Liver (tissue), 9 donors: ENCODE results near the gene CASD1. TPM values are rescaled to one million over a fixed set of nuclear protein-coding genes. Genes with fewer than 3 reads are reported as not detected.

Experiments used
- DNase-seq: peaks from one replicate; pipeline ENCODE4 v3.0.0-alpha.2; 2017; ENCODE audit warnings: low spot score
- H3K27ac ChIP-seq, 2 donors: one replicate each; pipeline ENCODE4 v1.7.0; 2013; ENCODE audit warnings: inconsistent platforms in 2 of 2, low read length in 2 of 2, control low read depth in 1 of 2, low read depth in 1 of 2, mild to moderate bottlenecking in 1 of 2
- H3K27me3 ChIP-seq, 4 donors: one replicate each; pipeline versions ENCODE4 v1.6.1 to v1.7.0; 2013; ENCODE audit warnings: low read length in 3 of 4, inconsistent platforms in 1 of 4, mild to moderate bottlenecking in 1 of 4, moderate library complexity in 1 of 4; ENCODE audit not compliant: control insufficient read depth in 4 of 4, insufficient read depth in 4 of 4
- H3K36me3 ChIP-seq, 4 donors: one replicate each; pipeline versions ENCODE4 v1.6.1 to v1.7.0; 2013; ENCODE audit warnings: low read length in 3 of 4, mild to moderate bottlenecking in 3 of 4, low read depth in 1 of 4, moderate library complexity in 1 of 4; ENCODE audit not compliant: control insufficient read depth in 4 of 4, insufficient read depth in 3 of 4
- H3K4me1 ChIP-seq, 4 donors: one replicate each; pipeline versions ENCODE4 v1.6.1 to v1.7.0; 2013; ENCODE audit warnings: low read length in 3 of 4, mild to moderate bottlenecking in 3 of 4, moderate library complexity in 1 of 4; ENCODE audit not compliant: control insufficient read depth in 4 of 4, insufficient read depth in 4 of 4
- H3K4me3 ChIP-seq, 3 donors: one replicate each; pipeline versions ENCODE4 v1.6.1 to v1.7.0; 2013; ENCODE audit warnings: low read length in 3 of 3, control low read depth in 1 of 3, low read depth in 1 of 3, mild to moderate bottlenecking in 1 of 3
- H3K9ac ChIP-seq, 2 donors: one replicate each; pipeline ENCODE4 v1.7.0; 2013; ENCODE audit warnings: low read length in 2 of 2, mild to moderate bottlenecking in 2 of 2, moderate library complexity in 2 of 2, control low read depth in 1 of 2, low read depth in 1 of 2
- H3K9me3 ChIP-seq, 4 donors: one replicate each; pipeline versions ENCODE4 v1.6.1 to v1.7.0; 2013; ENCODE audit warnings: low read length in 3 of 4; ENCODE audit not compliant: control insufficient read depth in 4 of 4
- EGR1 ChIP-seq, 2 donors: IDR thresholded peaks; 2 replicates each; pipeline ENCODE4 v1.6.1; 2016 to 2018; ENCODE audit warnings: antibody characterized with exemption in 2 of 2, low read depth in 2 of 2
- FOXA1 ChIP-seq: IDR thresholded peaks from 2 replicates; pipeline ENCODE4 v1.6.1; 2016; ENCODE audit warnings: antibody characterized with exemption
- FOXA2 ChIP-seq: IDR thresholded peaks from 2 replicates; pipeline ENCODE4 v1.6.1; 2016; ENCODE audit warnings: antibody characterized with exemption
- GABPA ChIP-seq, 2 donors: IDR thresholded peaks in 1 of 2; conservative IDR thresholded peaks in 1 of 2; 2 replicates each; pipeline ENCODE4 v1.6.1; 2016; ENCODE audit warnings: antibody characterized with exemption in 2 of 2, mild to moderate bottlenecking in 1 of 2, moderate library complexity in 1 of 2
- HNF4A ChIP-seq, 2 donors: conservative IDR thresholded peaks; 2 replicates each; pipeline ENCODE4 v1.6.1; 2016; ENCODE audit warnings: antibody characterized with exemption in 2 of 2, mild to moderate bottlenecking in 2 of 2
- HNF4G ChIP-seq: IDR thresholded peaks from 2 replicates; pipeline ENCODE4 v1.6.1; 2016; ENCODE audit warnings: antibody characterized with exemption
- JUND ChIP-seq, 2 donors: IDR thresholded peaks; 2 replicates each; pipeline ENCODE4 v1.6.1; 2016; ENCODE audit warnings: antibody characterized with exemption in 2 of 2
- NR2F2 ChIP-seq: IDR thresholded peaks from 2 replicates; pipeline ENCODE4 v1.6.1; 2016; ENCODE audit warnings: antibody characterized with exemption
- RAD21 ChIP-seq, 2 donors: IDR thresholded peaks; 2 replicates each; pipeline ENCODE4 v1.6.1; 2016; ENCODE audit warnings: antibody characterized with exemption in 2 of 2, mild to moderate bottlenecking in 2 of 2
- RXRA ChIP-seq, 2 donors: IDR thresholded peaks; 2 replicates each; pipeline ENCODE4 v1.6.1; 2017 to 2018; ENCODE audit warnings: antibody characterized with exemption in 2 of 2, mild to moderate bottlenecking in 1 of 2
- SP1 ChIP-seq: IDR thresholded peaks from 2 replicates; pipeline ENCODE4 v1.6.1; 2018; ENCODE audit warnings: antibody characterized with exemption, mild to moderate bottlenecking
- TAF1 ChIP-seq: conservative IDR thresholded peaks from 2 replicates; pipeline ENCODE4 v1.6.1; 2016; ENCODE audit warnings: antibody characterized with exemption, mild to moderate bottlenecking
- YY1 ChIP-seq: IDR thresholded peaks from 2 replicates; pipeline ENCODE4 v1.6.1; 2016; ENCODE audit warnings: antibody characterized with exemption, mild to moderate bottlenecking
- WGBS: extraction: QIAGEN DNeasy Blood & Tissue Kit; methylation state at CpG from one replicate; pipeline ENCODE4 v1.1.7; 2013; 5-methylcytosine and 5-hydroxymethylcytosine counted together
- polyA plus RNA-seq, 2 donors: library from polyadenylated mRNA; stranded (reverse) in 1 of 2; unstranded in 1 of 2; fragments of 200-250 nt in 1 of 2; fragments of >200 nt in 1 of 2; fragmentation: Nextera tagmentation in 1 of 2; extraction: Ambion mirVana in 1 of 2; gene quantifications; one replicate each; pipeline versions ENCODE4 v1.2.1 to v1.2.3, GENCODE V29; 2013 to 2015
- total RNA-seq, 2 donors: library from RNA; depleted of rRNA; stranded (reverse); fragments of >200 nt; gene quantifications; one replicate each; pipeline ENCODE4 v1.2.3, GENCODE V29; 2014
- TF ChIP-seq, protein P1 (sequence below): IDR thresholded peaks from 2 replicates; pipeline ENCODE4 v1.6.1; 2016; ENCODE audit warnings: antibody characterized with exemption
- TF ChIP-seq, protein P2 (sequence below): IDR thresholded peaks from 2 replicates; pipeline ENCODE4 v1.6.1; 2016; ENCODE audit warnings: antibody characterized with exemption
- TF ChIP-seq, protein P3 (sequence below): IDR thresholded peaks from 2 replicates; pipeline ENCODE4 v1.6.1; 2016; ENCODE audit warnings: antibody characterized with exemption, mild to moderate bottlenecking
- TF ChIP-seq, protein P4 (sequence below): IDR thresholded peaks from 2 replicates; pipeline ENCODE4 v1.6.1; 2016; ENCODE audit warnings: antibody characterized with exemption
- TF ChIP-seq, protein P5 (sequence below): fragments of 150-350 bp; IDR thresholded peaks from 2 replicates; pipeline ENCODE4 v1.5.1; 2017; ENCODE audit warnings: improper control_type of control experiment, low read depth, low read length; ENCODE audit not compliant: missing input control
- donor health status: healthy.
- donor health status: healthy.
- donor health status: healthy.
- donor health status: healthy.
- donor health status: healthy.

Gene CASD1
- total and polyA plus RNA-seq, 4 donors: 3.8 to 14.1 (median 8.1) TPM

DNA sequence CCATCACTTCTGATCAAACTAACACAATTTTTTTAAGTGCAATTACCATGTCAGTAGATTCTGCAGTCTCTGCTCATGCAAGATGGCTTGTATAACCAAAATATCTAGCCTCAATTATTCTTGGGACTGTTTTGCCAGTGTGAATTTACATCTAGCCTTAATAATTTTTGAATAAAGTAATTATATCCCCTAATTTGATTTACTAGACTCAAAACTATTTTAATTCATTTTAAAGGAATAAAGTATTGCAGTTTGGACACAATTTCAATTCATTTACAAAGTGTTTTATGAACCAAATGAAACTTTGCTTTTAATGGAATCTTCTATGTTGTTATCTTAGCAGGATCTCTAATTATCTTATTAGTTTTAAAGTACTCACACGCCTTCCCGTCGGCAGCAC, 90.7 kb downstream of the CASD1 start:
- Histone ChIP-seq H3K4me3 (no peak overlapping the region), H3K4me1 (peaks cover 0 to 6% (median 5%) of the 10 kb centered on the region in 4 donors), H3K9ac (no peak overlapping the region), H3K9me3 (no peaks in the 10 kb centered on the region), H3K27ac (no peak overlapping the region), H3K27me3 (no peaks in the 10 kb centered on the region), H3K36me3 (no peaks in the 10 kb centered on the region)
- WGBS: 97% methylated on average over 3 of the region's 3 CpGs
- no peak for TF ChIP-seq YY1
- TF ChIP-seq GABPA (IDR thresholded peaks at IDR 0.05 in 1 of 2, conservative IDR thresholded peaks at IDR 0.05 in 1 of 2): no peak
- TF ChIP-seq, protein P1, sequence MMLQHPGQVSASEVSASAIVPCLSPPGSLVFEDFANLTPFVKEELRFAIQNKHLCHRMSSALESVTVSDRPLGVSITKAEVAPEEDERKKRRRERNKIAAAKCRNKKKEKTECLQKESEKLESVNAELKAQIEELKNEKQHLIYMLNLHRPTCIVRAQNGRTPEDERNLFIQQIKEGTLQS: no peak
- TF ChIP-seq JUND (IDR thresholded peaks at IDR 0.05): no peak
- no peak for TF ChIP-seq NR2F2
- DNase-seq: no peak

DNA sequence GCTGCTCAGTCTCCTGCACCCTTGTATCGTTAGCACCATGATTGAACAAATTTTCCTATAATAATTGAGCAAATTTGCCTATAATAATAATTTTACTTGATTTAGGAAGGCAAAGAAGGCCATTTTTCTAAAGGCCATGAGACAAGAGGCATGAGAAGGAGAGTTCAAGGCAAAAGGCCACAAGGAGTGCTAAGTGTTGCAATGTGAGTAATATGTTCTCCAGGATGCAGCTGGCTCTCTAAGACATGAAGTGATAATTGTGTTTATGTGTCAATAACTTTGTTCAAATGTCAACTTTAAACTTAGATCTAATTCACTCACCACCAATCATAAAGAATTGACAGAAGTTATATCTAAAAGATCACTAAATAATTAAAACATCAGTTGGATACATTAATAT, 92.6 kb downstream of the CASD1 start:
- Histone ChIP-seq H3K4me1 (no peaks in the 10 kb centered on the region), H3K27me3 (no peaks in the 10 kb centered on the region), H3K27ac (no peak overlapping the region), H3K4me3 (no peak overlapping the region), H3K9ac (no peak overlapping the region), H3K36me3 (no peaks in the 10 kb centered on the region), H3K9me3 (no peaks in the 10 kb centered on the region)
- no peak for DNase-seq
- TF ChIP-seq, protein P1: no peak
- TF ChIP-seq, protein P2, sequence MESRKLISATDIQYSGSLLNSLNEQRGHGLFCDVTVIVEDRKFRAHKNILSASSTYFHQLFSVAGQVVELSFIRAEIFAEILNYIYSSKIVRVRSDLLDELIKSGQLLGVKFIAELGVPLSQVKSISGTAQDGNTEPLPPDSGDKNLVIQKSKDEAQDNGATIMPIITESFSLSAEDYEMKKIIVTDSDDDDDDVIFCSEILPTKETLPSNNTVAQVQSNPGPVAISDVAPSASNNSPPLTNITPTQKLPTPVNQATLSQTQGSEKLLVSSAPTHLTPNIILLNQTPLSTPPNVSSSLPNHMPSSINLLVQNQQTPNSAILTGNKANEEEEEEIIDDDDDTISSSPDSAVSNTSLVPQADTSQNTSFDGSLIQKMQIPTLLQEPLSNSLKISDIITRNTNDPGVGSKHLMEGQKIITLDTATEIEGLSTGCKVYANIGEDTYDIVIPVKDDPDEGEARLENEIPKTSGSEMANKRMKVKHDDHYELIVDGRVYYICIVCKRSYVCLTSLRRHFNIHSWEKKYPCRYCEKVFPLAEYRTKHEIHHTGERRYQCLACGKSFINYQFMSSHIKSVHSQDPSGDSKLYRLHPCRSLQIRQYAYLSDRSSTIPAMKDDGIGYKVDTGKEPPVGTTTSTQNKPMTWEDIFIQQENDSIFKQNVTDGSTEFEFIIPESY: no peak
- TF ChIP-seq HNF4A (conservative IDR thresholded peaks at IDR 0.05): no peak
- TF ChIP-seq FOXA2: no peak
- TF ChIP-seq, protein P3, sequence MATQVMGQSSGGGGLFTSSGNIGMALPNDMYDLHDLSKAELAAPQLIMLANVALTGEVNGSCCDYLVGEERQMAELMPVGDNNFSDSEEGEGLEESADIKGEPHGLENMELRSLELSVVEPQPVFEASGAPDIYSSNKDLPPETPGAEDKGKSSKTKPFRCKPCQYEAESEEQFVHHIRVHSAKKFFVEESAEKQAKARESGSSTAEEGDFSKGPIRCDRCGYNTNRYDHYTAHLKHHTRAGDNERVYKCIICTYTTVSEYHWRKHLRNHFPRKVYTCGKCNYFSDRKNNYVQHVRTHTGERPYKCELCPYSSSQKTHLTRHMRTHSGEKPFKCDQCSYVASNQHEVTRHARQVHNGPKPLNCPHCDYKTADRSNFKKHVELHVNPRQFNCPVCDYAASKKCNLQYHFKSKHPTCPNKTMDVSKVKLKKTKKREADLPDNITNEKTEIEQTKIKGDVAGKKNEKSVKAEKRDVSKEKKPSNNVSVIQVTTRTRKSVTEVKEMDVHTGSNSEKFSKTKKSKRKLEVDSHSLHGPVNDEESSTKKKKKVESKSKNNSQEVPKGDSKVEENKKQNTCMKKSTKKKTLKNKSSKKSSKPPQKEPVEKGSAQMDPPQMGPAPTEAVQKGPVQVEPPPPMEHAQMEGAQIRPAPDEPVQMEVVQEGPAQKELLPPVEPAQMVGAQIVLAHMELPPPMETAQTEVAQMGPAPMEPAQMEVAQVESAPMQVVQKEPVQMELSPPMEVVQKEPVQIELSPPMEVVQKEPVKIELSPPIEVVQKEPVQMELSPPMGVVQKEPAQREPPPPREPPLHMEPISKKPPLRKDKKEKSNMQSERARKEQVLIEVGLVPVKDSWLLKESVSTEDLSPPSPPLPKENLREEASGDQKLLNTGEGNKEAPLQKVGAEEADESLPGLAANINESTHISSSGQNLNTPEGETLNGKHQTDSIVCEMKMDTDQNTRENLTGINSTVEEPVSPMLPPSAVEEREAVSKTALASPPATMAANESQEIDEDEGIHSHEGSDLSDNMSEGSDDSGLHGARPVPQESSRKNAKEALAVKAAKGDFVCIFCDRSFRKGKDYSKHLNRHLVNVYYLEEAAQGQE: no peak
- TF ChIP-seq RXRA (IDR thresholded peaks at IDR 0.05): no peak
- TF ChIP-seq SP1: no peak
- TF ChIP-seq NR2F2: no peak
- no peak for TF ChIP-seq JUND (IDR thresholded peaks at IDR 0.05)
- no peak for TF ChIP-seq YY1
- TF ChIP-seq GABPA (IDR thresholded peaks at IDR 0.05 in 1 of 2, conservative IDR thresholded peaks at IDR 0.05 in 1 of 2): no peak
- TF ChIP-seq EGR1 (IDR thresholded peaks at IDR 0.05; ENCODE audit: low read depth in 2 of 2): no peak
- TF ChIP-seq, protein P4, sequence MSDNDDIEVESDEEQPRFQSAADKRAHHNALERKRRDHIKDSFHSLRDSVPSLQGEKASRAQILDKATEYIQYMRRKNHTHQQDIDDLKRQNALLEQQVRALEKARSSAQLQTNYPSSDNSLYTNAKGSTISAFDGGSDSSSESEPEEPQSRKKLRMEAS: no peak
- TF ChIP-seq RAD21 (IDR thresholded peaks at IDR 0.05): no peak
- TF ChIP-seq TAF1: no peak
- no peak for TF ChIP-seq HNF4G
- no peak for TF ChIP-seq FOXA1
- TF ChIP-seq, protein P5, sequence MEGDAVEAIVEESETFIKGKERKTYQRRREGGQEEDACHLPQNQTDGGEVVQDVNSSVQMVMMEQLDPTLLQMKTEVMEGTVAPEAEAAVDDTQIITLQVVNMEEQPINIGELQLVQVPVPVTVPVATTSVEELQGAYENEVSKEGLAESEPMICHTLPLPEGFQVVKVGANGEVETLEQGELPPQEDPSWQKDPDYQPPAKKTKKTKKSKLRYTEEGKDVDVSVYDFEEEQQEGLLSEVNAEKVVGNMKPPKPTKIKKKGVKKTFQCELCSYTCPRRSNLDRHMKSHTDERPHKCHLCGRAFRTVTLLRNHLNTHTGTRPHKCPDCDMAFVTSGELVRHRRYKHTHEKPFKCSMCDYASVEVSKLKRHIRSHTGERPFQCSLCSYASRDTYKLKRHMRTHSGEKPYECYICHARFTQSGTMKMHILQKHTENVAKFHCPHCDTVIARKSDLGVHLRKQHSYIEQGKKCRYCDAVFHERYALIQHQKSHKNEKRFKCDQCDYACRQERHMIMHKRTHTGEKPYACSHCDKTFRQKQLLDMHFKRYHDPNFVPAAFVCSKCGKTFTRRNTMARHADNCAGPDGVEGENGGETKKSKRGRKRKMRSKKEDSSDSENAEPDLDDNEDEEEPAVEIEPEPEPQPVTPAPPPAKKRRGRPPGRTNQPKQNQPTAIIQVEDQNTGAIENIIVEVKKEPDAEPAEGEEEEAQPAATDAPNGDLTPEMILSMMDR: no peak
- WGBS: 100% methylated on average over 1 of the region's 1 CpG
